ENCODE measurements around the gene GNB5.

DNA sequence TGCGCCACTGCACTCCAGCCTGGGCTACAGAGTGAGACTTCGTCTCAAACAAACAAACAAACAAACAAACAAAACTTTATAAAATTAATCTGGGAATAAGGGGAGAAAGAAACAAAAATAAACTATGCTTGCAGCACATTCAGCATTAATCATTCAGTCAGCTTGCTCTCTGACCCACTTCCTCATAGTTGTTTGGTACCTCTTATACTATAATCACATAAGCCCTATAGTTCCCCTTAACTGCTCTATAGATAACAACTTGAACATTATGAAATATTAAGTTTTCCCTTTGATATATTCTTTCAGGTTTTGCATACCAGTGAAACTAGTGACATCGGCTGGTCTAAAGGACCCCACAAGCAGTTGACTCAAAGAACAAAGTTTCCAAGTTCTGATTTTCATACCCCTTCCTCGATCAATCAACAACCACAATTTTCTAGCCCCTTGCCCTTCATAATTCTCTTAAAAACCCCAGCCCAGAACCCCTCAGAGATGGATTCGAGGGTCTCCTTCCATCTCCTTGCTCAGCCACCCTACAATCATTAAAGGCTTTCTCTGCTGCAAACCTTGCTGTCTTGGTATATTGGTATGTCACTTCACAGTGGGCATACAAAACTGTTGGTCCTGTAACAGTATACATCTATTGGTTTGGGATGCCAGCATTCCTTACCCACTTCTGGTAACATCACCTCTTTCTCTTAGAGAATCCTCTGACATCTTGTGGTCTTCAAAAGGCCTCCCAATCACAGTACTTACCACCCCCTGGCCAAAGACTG is 105.0 kb downstream of the GNB5 start:
- TF ChIP-seq CTCF (IDR thresholded peaks at IDR 0.05; ENCODE audit: low read depth, low read length, poor library complexity, severe bottlenecking) (no peak), EZH2phosphoT487 (IDR thresholded peaks at IDR 0.05; ENCODE audit: borderline replicate concordance, low read length) (no peak)
